Colon (tissue), 2 donors: ENCODE results near the gene KDM4B.

ENCODE experiments used
- FAIRE-seq: peaks from 2 replicates; lab custom pipeline; 2012; peaks lifted over from hg19 to GRCh38; lab: Jason Lieb, UNC
- donor health status: control.
- donor health status: control.

The KDM4B gene

GRCh38 chr19:4984438-4984990 lies 15.6 kb downstream of the KDM4B start:
- FAIRE-seq = no peak

GRCh38 chr19:4985551-4985991 lies 16.7 kb downstream of the KDM4B start:
- no peak for FAIRE-seq

- no peak for FAIRE-seq
Measured at GRCh38 chr19:4986056-4986455, 17.1 kb downstream of the KDM4B start.

GRCh38 chr19:4986471-4986891 lies 17.6 kb downstream of the KDM4B start:
- no peak for FAIRE-seq

- no peak for FAIRE-seq
Measured at GRCh38 chr19:4987256-4987655, 18.3 kb downstream of the KDM4B start.

GRCh38 chr19:4987692-4988370 lies 18.9 kb downstream of the KDM4B start:
- no peak for FAIRE-seq

GRCh38 chr19:4988770-4989251 lies 19.9 kb downstream of the KDM4B start:
- no peak for FAIRE-seq

- FAIRE-seq = no peak
Measured at GRCh38 chr19:4990306-4990705, 21.4 kb downstream of the KDM4B start.

- FAIRE-seq = no peak
Measured at GRCh38 chr19:4991538-4991937, 22.6 kb downstream of the KDM4B start.

GRCh38 chr19:4991996-4992698 lies 23.2 kb downstream of the KDM4B start:
- no peak for FAIRE-seq

GRCh38 chr19:4993683-4994082 lies 24.8 kb downstream of the KDM4B start:
- no peak for FAIRE-seq

- FAIRE-seq = no peak
Measured at GRCh38 chr19:4996701-4997100, 27.8 kb downstream of the KDM4B start.

- no peak for FAIRE-seq
Measured at GRCh38 chr19:4997297-4997696, 28.4 kb downstream of the KDM4B start.

- no peak for FAIRE-seq
Measured at GRCh38 chr19:5000120-5000611, 31.3 kb downstream of the KDM4B start.

GRCh38 chr19:5001615-5002014 lies 32.7 kb downstream of the KDM4B start:
- no peak for FAIRE-seq

GRCh38 chr19:5002143-5002542 lies 33.2 kb downstream of the KDM4B start:
- FAIRE-seq = no peak

GRCh38 chr19:5003781-5004180 lies 34.9 kb downstream of the KDM4B start:
- no peak for FAIRE-seq

GRCh38 chr19:5005096-5005495 lies 36.2 kb downstream of the KDM4B start:
- FAIRE-seq = no peak

- FAIRE-seq = no peak
Measured at GRCh38 chr19:5006201-5006600, 37.3 kb downstream of the KDM4B start.

- FAIRE-seq = no peak
Measured at GRCh38 chr19:5006821-5007220, 37.9 kb downstream of the KDM4B start.

- no peak for FAIRE-seq
Measured at GRCh38 chr19:5011476-5012238, 42.7 kb downstream of the KDM4B start.

GRCh38 chr19:5012688-5013457 lies 44.0 kb downstream of the KDM4B start:
- FAIRE-seq = no peak
